ENCODE results near the gene CAPG. TPM values are rescaled to one million over a fixed set of nuclear protein-coding genes. Genes with fewer than 3 reads are reported as not detected.

CAPG gene
- total and polyA plus RNA-seq, 2 of the 4 experiments (the other 2 are of a cell fraction): 79.9 to 98.3 TPM

Small RNA genes lying within 50 kb of the gene (microRNA-seq; reads per million reads assigned to microRNA genes)
- gene AC062037.1 (ENCODE audit: insufficient read depth, insufficient read length): not detected
- not detected for gene AC062037.2 (ENCODE audit: insufficient read depth, insufficient read length)
- not detected for gene RF00019 (ENCODE audit: insufficient read depth, insufficient read length)
- not detected for gene RN7SL113P (ENCODE audit: insufficient read depth, insufficient read length)
- gene RN7SL251P (ENCODE audit: insufficient read depth, insufficient read length): not detected

Small RNA genes lying within 50 kb of the gene (small RNA-seq; reads per million reads assigned to genes)
- 0 reads per million in 5 experiments for gene AC062037.1
- 0 reads per million in 5 experiments for gene AC062037.2
- 0 reads per million in 5 experiments for gene RF00019
- gene RN7SL113P: 0 reads per million in 5 experiments
- 0 reads per million in 5 experiments for gene RN7SL251P

Other genes with a start within 250 kb of the CAPG start
- 57.7 and 61.7 TPM in 2 replicates for gene TGOLN2, start 82.4 kb downstream of the CAPG start, total RNA-seq (2012; rRNA removed)
- 92.3 and 94.2 TPM in 2 replicates for gene TGOLN2, start 82.4 kb downstream of the CAPG start, polyA plus RNA-seq (2012; rRNA removed)
- gene RETSAT, start 55.8 kb downstream of the CAPG start, total RNA-seq (2012; rRNA removed): 25.0 and 32.3 TPM in 2 replicates
- gene RETSAT, start 55.8 kb downstream of the CAPG start, polyA plus RNA-seq (2012; rRNA removed): 22.8 and 25.6 TPM in 2 replicates
- gene ELMOD3, start 55.6 kb downstream of the CAPG start, total RNA-seq (2012; rRNA removed): 10.8 and 13.1 TPM in 2 replicates
- 19.2 and 20.7 TPM in 2 replicates for gene ELMOD3, start 55.6 kb downstream of the CAPG start, polyA plus RNA-seq (2012; rRNA removed)
- gene SH2D6, start 8.3 kb upstream of the CAPG start, total RNA-seq (2012; rRNA removed): 0.36 TPM in 1 of 2 replicates, not detected in the other
- 0.32 and 0.37 TPM in 2 replicates for gene SH2D6, start 8.3 kb upstream of the CAPG start, polyA plus RNA-seq (2012; rRNA removed)
- 94.1 and 98.9 TPM in 2 replicates for gene MAT2A, start 128.8 kb upstream of the CAPG start, total RNA-seq (2012; rRNA removed)
- gene MAT2A, start 128.8 kb upstream of the CAPG start, polyA plus RNA-seq (2012; rRNA removed): 158 and 223 TPM in 2 replicates
- 31.9 and 35.0 TPM in 2 replicates for gene GGCX, start 151.1 kb upstream of the CAPG start, total RNA-seq (2012; rRNA removed)
- gene GGCX, start 151.1 kb upstream of the CAPG start, polyA plus RNA-seq (2012; rRNA removed): 37.0 and 39.4 TPM in 2 replicates
- 0.83 and 0.90 TPM in 2 replicates for gene VAMP8, start 167.2 kb upstream of the CAPG start, total RNA-seq (2012; rRNA removed)
- 1.7 and 1.9 TPM in 2 replicates for gene VAMP8, start 167.2 kb upstream of the CAPG start, polyA plus RNA-seq (2012; rRNA removed)
- 13.8 and 27.8 TPM in 2 replicates for gene VAMP5, start 174.1 kb upstream of the CAPG start, total RNA-seq (2012; rRNA removed)
- gene VAMP5, start 174.1 kb upstream of the CAPG start, polyA plus RNA-seq (2012; rRNA removed): 103 and 121 TPM in 2 replicates
- gene RNF181, start 185.4 kb upstream of the CAPG start, total RNA-seq (2012; rRNA removed): 326 and 498 TPM in 2 replicates
- 438 and 481 TPM in 2 replicates for gene RNF181, start 185.4 kb upstream of the CAPG start, polyA plus RNA-seq (2012; rRNA removed)
- 4.7 and 4.8 TPM in 2 replicates for gene TMEM150A, start 192.3 kb upstream of the CAPG start, total RNA-seq (2012; rRNA removed)
- 16.3 and 19.1 TPM in 2 replicates for gene TMEM150A, start 192.3 kb upstream of the CAPG start, polyA plus RNA-seq (2012; rRNA removed)
- gene C2orf68, start 201.7 kb upstream of the CAPG start, total RNA-seq (2012; rRNA removed): 5.8 and 6.8 TPM in 2 replicates
- 6.7 and 10.1 TPM in 2 replicates for gene C2orf68, start 201.7 kb upstream of the CAPG start, polyA plus RNA-seq (2012; rRNA removed)
- gene USP39, start 205.8 kb upstream of the CAPG start, total RNA-seq (2012; rRNA removed): 48.0 and 71.7 TPM in 2 replicates
- 39.4 and 40.5 TPM in 2 replicates for gene USP39, start 205.8 kb upstream of the CAPG start, polyA plus RNA-seq (2012; rRNA removed)

All from IMR-90 (cell line).